GM12878 (cell line): ENCODE data around the gene PRMT2. TPM values are rescaled to one million over a fixed set of nuclear protein-coding genes. Genes with fewer than 3 reads are reported as not detected.

Experiments
- ATF7 ChIP-seq: fragments of 450-650 bp; IDR thresholded peaks from 2 replicates; pipeline ENCODE4 v1.6.1; 2016; ENCODE audit warnings: low read depth, mild to moderate bottlenecking
- BHLHE40 ChIP-seq, 2 experiments: fragments of 450-650 bp in 1 of 2; IDR thresholded peaks; 2 replicates each; pipeline ENCODE4 v1.6.1; 2011 to 2017; ENCODE audit warnings: low read depth in 2 of 2, borderline replicate concordance in 1 of 2, improper control_type of control experiment in 1 of 2, low read length in 1 of 2, mild to moderate bottlenecking in 1 of 2
- BMI1 ChIP-seq: fragments of 450-650 bp; IDR thresholded peaks from 2 replicates; pipeline ENCODE4 v1.6.1; 2016; ENCODE audit warnings: mild to moderate bottlenecking, moderate library complexity, borderline replicate concordance
- CBX3 ChIP-seq: fragments of 200-600 bp; sonication (generic); IDR thresholded peaks from 2 replicates; pipeline ENCODE4 v1.6.1; 2016; ENCODE audit warnings: low read depth, borderline replicate concordance
- CREB1 ChIP-seq: IDR thresholded peaks from 2 replicates; pipeline ENCODE4 v1.6.1; 2012; ENCODE audit warnings: low read depth, mild to moderate bottlenecking, inconsistent platforms
- EED ChIP-seq: sonication (generic); IDR thresholded peaks from 2 replicates; pipeline ENCODE4 v1.6.1; 2016; ENCODE audit warnings: antibody characterized with exemption, low read depth
- FOXK2 ChIP-seq: fragments of 450-650 bp; IDR thresholded peaks from 2 replicates; pipeline ENCODE4 v1.6.1; 2017; ENCODE audit warnings: mild to moderate bottlenecking, moderate library complexity
- KLF5 ChIP-seq: fragments of 450-650 bp; IDR thresholded peaks from 2 replicates; pipeline ENCODE4 v1.6.1; 2014; ENCODE audit warnings: mild to moderate bottlenecking; ENCODE audit not compliant: partially characterized antibody
- NFYA ChIP-seq: IDR thresholded peaks from 2 replicates; pipeline ENCODE4 v1.6.1; 2011; ENCODE audit warnings: low read depth, mild to moderate bottlenecking, low read length, improper control_type of control experiment, borderline replicate concordance
- NR2C1 ChIP-seq: fragments of 450-650 bp; IDR thresholded peaks from 2 replicates; pipeline ENCODE4 v1.6.1; 2017; ENCODE audit warnings: antibody characterized with exemption, mild to moderate bottlenecking, moderate library complexity
- PAX8 ChIP-seq: fragments of 450-650 bp; IDR thresholded peaks from 2 replicates; pipeline ENCODE4 v1.6.1; 2017; ENCODE audit warnings: mild to moderate bottlenecking, moderate library complexity
- SMARCA5 ChIP-seq: fragments of 450-650 bp; IDR thresholded peaks from 2 replicates; pipeline ENCODE4 v1.6.1; 2017; ENCODE audit warnings: mild to moderate bottlenecking
- SUPT20H ChIP-seq: IDR thresholded peaks from 2 replicates; pipeline ENCODE4 v1.6.1; 2011; ENCODE audit warnings: low read depth, mild to moderate bottlenecking, low read length, moderate library complexity, borderline replicate concordance; ENCODE audit not compliant: control insufficient read depth
- TBL1XR1 ChIP-seq: IDR thresholded peaks from 2 replicates; pipeline ENCODE4 v1.6.1; 2012; ENCODE audit warnings: low read depth, low read length, improper control_type of control experiment
- ZNF217 ChIP-seq: fragments of 450-650 bp; IDR thresholded peaks from 2 replicates; pipeline ENCODE4 v1.6.1; 2017; ENCODE audit warnings: antibody characterized with exemption, mild to moderate bottlenecking
- ZZZ3 ChIP-seq: IDR thresholded peaks from 2 replicates; pipeline ENCODE4 v1.6.1; 2011; ENCODE audit warnings: low read depth; ENCODE audit not compliant: control insufficient read depth, insufficient read length
- polyA plus RNA-seq, 11 experiments: library from polyadenylated mRNA; depleted of rRNA in 4 of 11; unstranded in 6 of 11; stranded (reverse) in 5 of 11; fragments of >200 nt; fragmentation: Nextera tagmentation in 4 of 11; fragmentation: Illumina TruSeq in 1 of 11; extraction: Ambion mirVana in 4 of 11; extraction: Trizol in 1 of 11; gene quantifications; 1 replicate in 1 of 11; 2 replicates in 10 of 11; pipeline versions ENCODE4 v1.2.1 to v1.2.3, GENCODE V29; 2011 to 2016; ENCODE audit warnings: inconsistent platforms in 2 of 11, missing spikeins in 2 of 11, low read depth in 1 of 11
- total RNA-seq, 4 experiments: library from RNA; depleted of rRNA in 3 of 4; stranded (reverse); fragments of >200 nt in 3 of 4; fragmentation: Illumina TruSeq in 1 of 4; extraction: Trizol in 1 of 4; gene quantifications; 2 replicates each; pipeline versions ENCODE4 v1.2.1 to v1.2.3, GENCODE V29; 2013 to 2021
- TF ChIP-seq, protein P1 (sequence below): fragments of 450-650 bp; IDR thresholded peaks from 2 replicates; pipeline ENCODE4 v1.6.1; 2017; ENCODE audit warnings: mild to moderate bottlenecking, low read depth, inconsistent platforms; ENCODE audit not compliant: poor library complexity, severe bottlenecking
- TF ChIP-seq, protein P2 (sequence below): IDR thresholded peaks from 2 replicates; pipeline ENCODE4 v1.6.1; 2011; ENCODE audit warnings: low read depth, mild to moderate bottlenecking, low read length, moderate library complexity, borderline replicate concordance; ENCODE audit errors: extremely low read depth
- TF ChIP-seq, protein P3 (sequence below): IDR thresholded peaks from 2 replicates; pipeline ENCODE4 v1.6.1; 2012; ENCODE audit warnings: low read depth, low read length, improper control_type of control experiment
- TF ChIP-seq, protein P4 (sequence below): IDR thresholded peaks from 2 replicates; pipeline ENCODE4 v1.6.1; 2011; ENCODE audit warnings: borderline replicate concordance, low read depth, mild to moderate bottlenecking, moderate library complexity, mixed read lengths, low read length; ENCODE audit not compliant: insufficient read depth; ENCODE audit errors: extremely low read length
- TF ChIP-seq, protein P5 (sequence below): IDR thresholded peaks from 2 replicates; pipeline ENCODE4 v1.6.1; 2011; ENCODE audit warnings: mild to moderate bottlenecking, low read depth, low read length, moderate library complexity; ENCODE audit not compliant: insufficient replicate concordance
- TF ChIP-seq, protein P6 (sequence below): IDR thresholded peaks from 2 replicates; pipeline ENCODE4 v1.6.1; 2012; ENCODE audit warnings: low read depth, low read length, improper control_type of control experiment

The PRMT2 gene
- total and polyA plus RNA-seq, 10 of the 15 experiments (the other 5 are each of a cell fraction or from before 2014, with no cell fraction given), result 16.1 to 48.6 (median 36.2) TPM

DNA sequence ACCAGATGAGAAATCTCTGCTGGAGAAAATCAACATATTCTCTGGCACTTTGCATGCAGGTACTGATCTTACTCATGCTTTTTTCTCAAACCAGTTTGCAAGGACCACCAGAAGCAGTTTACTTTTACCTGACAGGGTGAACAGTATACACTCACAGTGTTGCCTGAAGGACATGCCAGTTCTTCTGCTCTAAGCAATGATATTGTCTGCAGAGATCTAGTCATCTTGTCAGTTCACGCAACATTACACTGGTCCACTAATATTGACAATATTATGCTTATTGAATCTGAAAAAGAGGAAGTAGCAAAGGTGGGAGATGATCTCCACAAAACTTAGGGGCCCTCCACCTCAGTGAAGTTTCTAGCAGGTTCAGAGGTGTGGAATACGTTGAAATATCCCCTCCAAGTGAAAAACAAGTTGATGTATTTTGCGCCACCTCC lies 26.8 kb upstream of the PRMT2 start (continued):
- TF ChIP-seq ZNF217 (no peak), CBX3 (no peak), NR2C1 (no peak), FOXK2 (no peak), KLF5 (no peak), ATF7 (no peak), TBL1XR1 (no peak; the same call in 1 of the 2 replicates), SMARCA5 (no peak), BMI1 (no peak), NFYA (no peak), ZZZ3 (no peak), PAX8 (no peak), BHLHE40 (IDR thresholded peaks at IDR 0.05; ENCODE audit: borderline replicate concordance in 1 of 2, low read depth in 2 of 2, low read length in 1 of 2) (no peak), SUPT20H (no peak), EED (peak; percentile 35; the same call in 1 of the 2 replicates), CREB1 (no peak)
- TF ChIP-seq, protein P1, sequence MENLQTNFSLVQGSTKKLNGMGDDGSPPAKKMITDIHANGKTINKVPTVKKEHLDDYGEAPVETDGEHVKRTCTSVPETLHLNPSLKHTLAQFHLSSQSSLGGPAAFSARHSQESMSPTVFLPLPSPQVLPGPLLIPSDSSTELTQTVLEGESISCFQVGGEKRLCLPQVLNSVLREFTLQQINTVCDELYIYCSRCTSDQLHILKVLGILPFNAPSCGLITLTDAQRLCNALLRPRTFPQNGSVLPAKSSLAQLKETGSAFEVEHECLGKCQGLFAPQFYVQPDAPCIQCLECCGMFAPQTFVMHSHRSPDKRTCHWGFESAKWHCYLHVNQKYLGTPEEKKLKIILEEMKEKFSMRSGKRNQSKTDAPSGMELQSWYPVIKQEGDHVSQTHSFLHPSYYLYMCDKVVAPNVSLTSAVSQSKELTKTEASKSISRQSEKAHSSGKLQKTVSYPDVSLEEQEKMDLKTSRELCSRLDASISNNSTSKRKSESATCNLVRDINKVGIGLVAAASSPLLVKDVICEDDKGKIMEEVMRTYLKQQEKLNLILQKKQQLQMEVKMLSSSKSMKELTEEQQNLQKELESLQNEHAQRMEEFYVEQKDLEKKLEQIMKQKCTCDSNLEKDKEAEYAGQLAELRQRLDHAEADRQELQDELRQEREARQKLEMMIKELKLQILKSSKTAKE, result no peak
- TF ChIP-seq, protein P2, sequence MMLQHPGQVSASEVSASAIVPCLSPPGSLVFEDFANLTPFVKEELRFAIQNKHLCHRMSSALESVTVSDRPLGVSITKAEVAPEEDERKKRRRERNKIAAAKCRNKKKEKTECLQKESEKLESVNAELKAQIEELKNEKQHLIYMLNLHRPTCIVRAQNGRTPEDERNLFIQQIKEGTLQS, result no peak
- TF ChIP-seq, protein P3, sequence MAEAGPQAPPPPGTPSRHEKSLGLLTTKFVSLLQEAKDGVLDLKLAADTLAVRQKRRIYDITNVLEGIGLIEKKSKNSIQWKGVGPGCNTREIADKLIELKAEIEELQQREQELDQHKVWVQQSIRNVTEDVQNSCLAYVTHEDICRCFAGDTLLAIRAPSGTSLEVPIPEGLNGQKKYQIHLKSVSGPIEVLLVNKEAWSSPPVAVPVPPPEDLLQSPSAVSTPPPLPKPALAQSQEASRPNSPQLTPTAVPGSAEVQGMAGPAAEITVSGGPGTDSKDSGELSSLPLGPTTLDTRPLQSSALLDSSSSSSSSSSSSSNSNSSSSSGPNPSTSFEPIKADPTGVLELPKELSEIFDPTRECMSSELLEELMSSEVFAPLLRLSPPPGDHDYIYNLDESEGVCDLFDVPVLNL, result no peak
- TF ChIP-seq, protein P4, sequence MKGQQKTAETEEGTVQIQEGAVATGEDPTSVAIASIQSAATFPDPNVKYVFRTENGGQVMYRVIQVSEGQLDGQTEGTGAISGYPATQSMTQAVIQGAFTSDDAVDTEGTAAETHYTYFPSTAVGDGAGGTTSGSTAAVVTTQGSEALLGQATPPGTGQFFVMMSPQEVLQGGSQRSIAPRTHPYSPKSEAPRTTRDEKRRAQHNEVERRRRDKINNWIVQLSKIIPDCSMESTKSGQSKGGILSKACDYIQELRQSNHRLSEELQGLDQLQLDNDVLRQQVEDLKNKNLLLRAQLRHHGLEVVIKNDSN, result no peak
- TF ChIP-seq, protein P5, sequence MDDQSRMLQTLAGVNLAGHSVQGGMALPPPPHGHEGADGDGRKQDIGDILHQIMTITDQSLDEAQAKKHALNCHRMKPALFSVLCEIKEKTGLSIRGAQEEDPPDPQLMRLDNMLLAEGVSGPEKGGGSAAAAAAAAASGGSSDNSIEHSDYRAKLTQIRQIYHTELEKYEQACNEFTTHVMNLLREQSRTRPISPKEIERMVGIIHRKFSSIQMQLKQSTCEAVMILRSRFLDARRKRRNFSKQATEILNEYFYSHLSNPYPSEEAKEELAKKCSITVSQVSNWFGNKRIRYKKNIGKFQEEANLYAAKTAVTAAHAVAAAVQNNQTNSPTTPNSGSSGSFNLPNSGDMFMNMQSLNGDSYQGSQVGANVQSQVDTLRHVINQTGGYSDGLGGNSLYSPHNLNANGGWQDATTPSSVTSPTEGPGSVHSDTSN, result no peak
- TF ChIP-seq, protein P6, sequence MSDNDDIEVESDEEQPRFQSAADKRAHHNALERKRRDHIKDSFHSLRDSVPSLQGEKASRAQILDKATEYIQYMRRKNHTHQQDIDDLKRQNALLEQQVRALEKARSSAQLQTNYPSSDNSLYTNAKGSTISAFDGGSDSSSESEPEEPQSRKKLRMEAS, result no peak
